GM18870 (cell line): ENCODE data around the gene RELL2.

Experiments
- ATAC-seq: cut with Tn5 transposase; IDR thresholded peaks from one replicate; pipeline ENCODE4 v1.9.1; 2021; ENCODE audit warnings: moderate library complexity; ENCODE audit not compliant: unreplicated experiment

Gene RELL2

GRCh38 chr5:141618030-141618803 is 18.6 kb upstream of the RELL2 start:
- peak; percentile 25 for ATAC-seq

- peak; percentile 45 for ATAC-seq
These were observed 17.8 kb upstream of the RELL2 start, which contains the start of gene DIAPH1 for GRCh38 chr5:141618804-141619554. DIAPH1 (minus strand) TSS chr5:141619000; CDS start chr5:141618914, 86 bp downstream.

GRCh38 chr5:141623186-141623585 is 13.6 kb upstream of the RELL2 start:
- peak; percentile 64 for ATAC-seq

GRCh38 chr5:141623611-141624010 is 13.2 kb upstream of the RELL2 start:
- ATAC-seq = no peak

- ATAC-seq = no peak
These were observed 8.5 kb upstream of the RELL2 start for GRCh38 chr5:141628175-141628788.

GRCh38 chr5:141630570-141631140 is 6.1 kb upstream of the RELL2 start:
- ATAC-seq = no peak

GRCh38 chr5:141632650-141633049 is 4.1 kb upstream of the RELL2 start:
- ATAC-seq = no peak

- ATAC-seq = peak; percentile 90
These were observed 2.8 kb upstream of the RELL2 start for GRCh38 chr5:141633871-141634561.

GRCh38 chr5:141634720-141635119 is 2.1 kb upstream of the RELL2 start:
- no peak for ATAC-seq

- no peak for ATAC-seq
These were observed 1.2 kb upstream of the RELL2 start for GRCh38 chr5:141635646-141636045.

- ATAC-seq = no peak
These were observed 738 bp upstream of the RELL2 start for GRCh38 chr5:141636106-141636412.

GRCh38 chr5:141637123-141637766 is 448 bp downstream of the RELL2 start:
- peak; percentile 2 for ATAC-seq

GRCh38 chr5:141637767-141638419 is 1.1 kb downstream of the RELL2 start:
- ATAC-seq = no peak

GRCh38 chr5:141638771-141639170 is 2.0 kb downstream of the RELL2 start:
- no peak for ATAC-seq

GRCh38 chr5:141639357-141640050 is 2.7 kb downstream of the RELL2 start:
- no peak for ATAC-seq

GRCh38 chr5:141640051-141640415 is 3.2 kb downstream of the RELL2 start:
- no peak for ATAC-seq

- no peak for ATAC-seq
These were observed 3.9 kb downstream of the RELL2 start for GRCh38 chr5:141640698-141641097.

- peak; percentile 89 for ATAC-seq
These were observed 5.0 kb downstream of the RELL2 start for GRCh38 chr5:141641634-141642267.

GRCh38 chr5:141646026-141646425 is 9.2 kb downstream of the RELL2 start:
- no peak for ATAC-seq
